Cardiac muscle cell (in vitro differentiated cells and primary cell): Measurements from ENCODE around the gene ACVR1. TPM values are rescaled to one million over a fixed set of nuclear protein-coding genes. Genes with fewer than 3 reads are reported as not detected.

Experiments
- DNase-seq, 2 donors: peaks; one replicate each; pipeline versions ENCODE4 v3.0.0 to v3.0.0-alpha.2; 2010 to 2017; ENCODE audit warnings: low read depth in 1 of 2, low spot score in 1 of 2
- H3K27ac ChIP-seq: fragments of 200-600 bp; sonication (generic); 2 replicates; pipeline ENCODE4 v1.5.1; 2016
- H3K27me3 ChIP-seq: fragments of 200-600 bp; sonication (generic); 2 replicates; pipeline ENCODE4 v1.6.0; 2016; ENCODE audit warnings: control low read depth
- H3K36me3 ChIP-seq: fragments of 200-600 bp; sonication (generic); 2 replicates; pipeline ENCODE4 v1.5.1; 2016; ENCODE audit warnings: control low read depth
- H3K4me1 ChIP-seq: fragments of 200-600 bp; sonication (generic); 2 replicates; pipeline ENCODE4 v1.8.1; 2017; ENCODE audit warnings: low read depth, mild to moderate bottlenecking, mixed run types
- H3K4me3 ChIP-seq: fragments of 200-600 bp; sonication (generic); 2 replicates; pipeline ENCODE4 v1.5.1; 2016; ENCODE audit warnings: mild to moderate bottlenecking
- H3K9me3 ChIP-seq: fragments of 200-600 bp; sonication (generic); 2 replicates; pipeline ENCODE4 v1.5.1; 2017; ENCODE audit warnings: low read depth, mild to moderate bottlenecking, control low read depth
- CTCF ChIP-seq: IDR thresholded peaks from 2 replicates; pipeline ENCODE4 v1.5.1; 2012; ENCODE audit warnings: low read depth, mild to moderate bottlenecking, low read length
- polyA plus RNA-seq: library from polyadenylated mRNA; unstranded; fragments of >200 nt; fragmentation: Nextera tagmentation; extraction: Ambion mirVana; gene quantifications from 2 replicates; pipeline ENCODE4 v1.2.1, GENCODE V29; 2016
- total RNA-seq: library from RNA; depleted of rRNA; stranded (reverse); fragments of >200 nt; gene quantifications from 2 replicates; pipeline ENCODE4 v1.2.3, GENCODE V29; 2016

Gene ACVR1
- total and polyA plus RNA-seq, 2 experiments from 2014 or later: 7.5 to 12.9 TPM

- Histone ChIP-seq H3K4me3 (no peak overlapping the region), H3K27ac (no peak overlapping the region), H3K9me3 (no peaks in the 10 kb centered on the region), H3K36me3 (no peaks in the 10 kb centered on the region), H3K4me1 (peaks cover 30% of the 10 kb centered on the region), H3K27me3 (no peaks in the 10 kb centered on the region)
- DNase-seq: no peak
- TF ChIP-seq CTCF: no peak
These were observed 87.9 kb downstream of the ACVR1 start for GRCh38 chr2:157788201-157788600.

GRCh38 chr2:157787364-157787938 is 88.7 kb downstream of the ACVR1 start:
- Histone ChIP-seq H3K36me3 (no peaks in the 10 kb centered on the region), H3K4me3 (no peak overlapping the region), H3K27me3 (no peaks in the 10 kb centered on the region), H3K9me3 (no peaks in the 10 kb centered on the region), H3K4me1 (peaks cover 35% of the 10 kb centered on the region), H3K27ac (no peak overlapping the region)
- no peak for DNase-seq
- TF ChIP-seq CTCF: no peak

- Histone ChIP-seq H3K4me3 (no peak overlapping the region), H3K27ac (no peak overlapping the region), H3K36me3 (no peaks in the 10 kb centered on the region), H3K9me3 (no peaks in the 10 kb centered on the region), H3K4me1 (peaks cover 42% of the 10 kb centered on the region), H3K27me3 (no peaks in the 10 kb centered on the region)
- TF ChIP-seq CTCF: no peak
- DNase-seq: no peak
These were observed 89.3 kb downstream of the ACVR1 start for GRCh38 chr2:157786663-157787363.

- H3K27ac ChIP-seq: no peak overlapping the region
- H3K4me3 ChIP-seq: no peak overlapping the region
- DNase-seq: peak in 1 of 2 donors; percentile 53
- peaks cover 47% of the 10 kb centered on the region for H3K4me1 ChIP-seq
- no peak for TF ChIP-seq CTCF
- H3K9me3 ChIP-seq: no peaks in the 10 kb centered on the region
- no peaks in the 10 kb centered on the region for H3K36me3 ChIP-seq
- no peaks in the 10 kb centered on the region for H3K27me3 ChIP-seq
These were observed 90.1 kb downstream of the ACVR1 start for GRCh38 chr2:157785866-157786662.

GRCh38 chr2:157785200-157785599 is 90.9 kb downstream of the ACVR1 start:
- no peaks in the 10 kb centered on the region for H3K9me3 ChIP-seq
- DNase-seq: peak in 1 of 2 donors; percentile 79
- peaks cover 43% of the 10 kb centered on the region for H3K4me1 ChIP-seq
- no peaks in the 10 kb centered on the region for H3K27me3 ChIP-seq
- H3K27ac ChIP-seq: no peak overlapping the region
- no peak for TF ChIP-seq CTCF
- no peaks in the 10 kb centered on the region for H3K36me3 ChIP-seq
- no peak overlapping the region for H3K4me3 ChIP-seq
